Neural progenitor cell (in vitro differentiated cells): ENCODE measurements around the gene AIM2.

Source experiments
- CTCF ChIP-seq: fragments of 200-600 bp; sonication (generic); IDR thresholded peaks from 2 replicates; pipeline ENCODE4 v1.5.1; 2017; ENCODE audit warnings: antibody characterized with exemption, mild to moderate bottlenecking
- EZH2 ChIP-seq: fragments of 200-600 bp; sonication (generic); IDR thresholded peaks from 2 replicates; pipeline ENCODE4 v1.6.1; 2017; ENCODE audit warnings: antibody characterized with exemption, mild to moderate bottlenecking, moderate library complexity

GRCh38 chr1:159030877-159031447 is 45.6 kb downstream of the AIM2 start:
- TF ChIP-seq CTCF (no peak), EZH2 (no peak)
